GM12864 (cell line): ENCODE data around the gene IL15.

Experiments used
- DNase-seq: peaks from one replicate; pipeline ENCODE4 v3.0.0-alpha.2; 2011; ENCODE audit warnings: low read depth
- H3K4me3 ChIP-seq: 2 replicates; pipeline ENCODE4 v1.5.1; 2011; ENCODE audit warnings: mild to moderate bottlenecking, low read depth, low read length, control low read depth
- TF ChIP-seq, protein P1 (sequence below): IDR thresholded peaks from 2 replicates; pipeline ENCODE4 v1.5.1; 2011; ENCODE audit warnings: low read depth, mild to moderate bottlenecking, moderate library complexity, low read length, control low read depth, inconsistent platforms; ENCODE audit errors: missing control alignments

Gene IL15

DNA sequence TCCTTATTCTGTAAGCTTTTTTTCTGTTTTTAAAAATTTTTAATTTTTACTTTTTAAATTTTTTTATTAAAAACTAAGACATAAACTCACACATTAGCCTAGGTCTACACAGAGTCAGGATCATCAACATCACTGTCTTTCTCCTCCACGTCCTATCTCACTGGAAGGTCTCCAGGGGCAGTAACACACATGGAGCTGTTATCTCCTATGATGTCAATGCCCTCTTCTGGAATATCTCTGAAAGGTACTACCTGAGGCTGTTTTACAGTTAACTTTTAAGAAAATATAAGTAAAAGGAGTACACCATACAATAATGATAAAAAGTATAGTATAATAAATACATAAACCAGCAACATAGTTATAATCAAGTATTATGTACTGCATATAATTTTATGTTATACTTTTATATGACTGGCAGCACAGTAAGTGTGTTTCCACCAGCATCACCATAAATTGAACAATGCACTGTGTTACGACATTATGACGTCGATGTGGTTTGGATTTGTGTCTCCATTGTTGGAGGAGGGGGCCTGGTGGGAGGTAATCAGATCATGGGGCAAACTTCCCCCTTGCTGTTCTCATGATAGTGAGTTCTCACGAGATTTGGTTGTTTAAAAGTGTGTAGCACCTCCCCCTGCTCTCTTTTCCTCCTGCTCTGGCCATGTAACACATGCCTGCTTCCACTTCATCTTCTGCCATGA lies 21.3 kb downstream of the IL15 start:
- TF ChIP-seq, protein P1, sequence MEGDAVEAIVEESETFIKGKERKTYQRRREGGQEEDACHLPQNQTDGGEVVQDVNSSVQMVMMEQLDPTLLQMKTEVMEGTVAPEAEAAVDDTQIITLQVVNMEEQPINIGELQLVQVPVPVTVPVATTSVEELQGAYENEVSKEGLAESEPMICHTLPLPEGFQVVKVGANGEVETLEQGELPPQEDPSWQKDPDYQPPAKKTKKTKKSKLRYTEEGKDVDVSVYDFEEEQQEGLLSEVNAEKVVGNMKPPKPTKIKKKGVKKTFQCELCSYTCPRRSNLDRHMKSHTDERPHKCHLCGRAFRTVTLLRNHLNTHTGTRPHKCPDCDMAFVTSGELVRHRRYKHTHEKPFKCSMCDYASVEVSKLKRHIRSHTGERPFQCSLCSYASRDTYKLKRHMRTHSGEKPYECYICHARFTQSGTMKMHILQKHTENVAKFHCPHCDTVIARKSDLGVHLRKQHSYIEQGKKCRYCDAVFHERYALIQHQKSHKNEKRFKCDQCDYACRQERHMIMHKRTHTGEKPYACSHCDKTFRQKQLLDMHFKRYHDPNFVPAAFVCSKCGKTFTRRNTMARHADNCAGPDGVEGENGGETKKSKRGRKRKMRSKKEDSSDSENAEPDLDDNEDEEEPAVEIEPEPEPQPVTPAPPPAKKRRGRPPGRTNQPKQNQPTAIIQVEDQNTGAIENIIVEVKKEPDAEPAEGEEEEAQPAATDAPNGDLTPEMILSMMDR = no peak
- no peak overlapping the region for H3K4me3 ChIP-seq
- no peak for DNase-seq

DNA sequence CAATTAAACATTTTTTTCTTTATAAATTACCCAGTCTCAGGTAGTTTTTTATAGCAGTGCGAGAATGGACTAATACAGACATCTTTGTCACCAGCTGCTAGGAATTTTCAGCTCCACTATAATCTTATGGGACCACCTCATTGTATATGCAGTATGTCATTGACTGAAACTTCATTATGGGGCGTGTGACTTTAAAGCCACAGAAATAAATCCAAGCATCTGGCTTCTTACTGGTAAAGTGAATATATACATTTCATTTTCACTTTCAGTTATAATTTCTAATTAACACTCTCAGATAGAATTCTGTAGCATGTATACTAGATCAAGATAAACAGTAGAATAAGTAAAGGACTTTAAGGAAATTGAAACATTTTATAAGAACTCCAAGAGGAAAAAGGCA lies 21.9 kb downstream of the IL15 start:
- DNase-seq = no peak
- no peak overlapping the region for H3K4me3 ChIP-seq
- TF ChIP-seq, protein P1 = no peak

DNA sequence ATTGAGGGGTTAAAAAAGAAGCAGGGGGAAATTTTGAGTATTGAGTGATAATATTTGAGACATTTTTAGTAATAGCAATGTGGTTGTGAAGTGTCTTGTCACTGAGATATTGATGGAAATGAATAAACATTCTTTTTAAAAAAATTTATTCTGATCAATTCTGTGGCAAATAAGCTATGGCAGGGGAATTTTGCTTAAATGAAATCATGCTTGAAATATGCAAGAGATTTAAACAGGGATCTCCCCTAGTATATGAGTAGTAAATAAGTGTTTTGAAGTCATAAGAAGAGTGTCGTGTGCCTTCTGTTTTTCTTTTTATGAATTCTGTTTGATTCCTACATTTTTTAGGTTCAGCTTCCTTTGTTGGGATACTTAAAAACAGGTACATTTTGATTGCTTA lies 23.2 kb downstream of the IL15 start:
- TF ChIP-seq, protein P1 = no peak

DNA sequence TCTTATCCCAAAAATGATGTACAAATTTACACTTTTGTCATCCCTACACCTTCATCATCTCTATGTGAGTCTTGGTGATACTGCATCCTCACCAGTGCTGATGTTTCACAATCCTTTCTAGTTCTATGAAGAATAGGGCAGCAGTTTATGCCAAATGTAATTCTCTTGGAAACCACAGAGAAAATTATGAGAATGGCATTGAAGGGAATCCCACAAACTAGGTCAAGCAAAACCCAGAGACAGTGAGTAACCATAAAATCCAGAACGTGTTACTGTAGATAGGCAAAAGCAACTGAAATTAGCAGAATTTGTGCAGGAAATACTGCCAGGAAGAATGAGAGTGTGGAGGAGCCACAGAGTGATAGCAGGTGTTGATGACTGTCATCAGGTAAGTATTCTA lies 24.5 kb downstream of the IL15 start:
- DNase-seq = no peak
- TF ChIP-seq, protein P1 = no peak
- H3K4me3 ChIP-seq = no peak overlapping the region

More for the DNA sequence above, 23.2 kb downstream of the IL15 start:
- no peak overlapping the region for H3K4me3 ChIP-seq
- DNase-seq = no peak

DNA sequence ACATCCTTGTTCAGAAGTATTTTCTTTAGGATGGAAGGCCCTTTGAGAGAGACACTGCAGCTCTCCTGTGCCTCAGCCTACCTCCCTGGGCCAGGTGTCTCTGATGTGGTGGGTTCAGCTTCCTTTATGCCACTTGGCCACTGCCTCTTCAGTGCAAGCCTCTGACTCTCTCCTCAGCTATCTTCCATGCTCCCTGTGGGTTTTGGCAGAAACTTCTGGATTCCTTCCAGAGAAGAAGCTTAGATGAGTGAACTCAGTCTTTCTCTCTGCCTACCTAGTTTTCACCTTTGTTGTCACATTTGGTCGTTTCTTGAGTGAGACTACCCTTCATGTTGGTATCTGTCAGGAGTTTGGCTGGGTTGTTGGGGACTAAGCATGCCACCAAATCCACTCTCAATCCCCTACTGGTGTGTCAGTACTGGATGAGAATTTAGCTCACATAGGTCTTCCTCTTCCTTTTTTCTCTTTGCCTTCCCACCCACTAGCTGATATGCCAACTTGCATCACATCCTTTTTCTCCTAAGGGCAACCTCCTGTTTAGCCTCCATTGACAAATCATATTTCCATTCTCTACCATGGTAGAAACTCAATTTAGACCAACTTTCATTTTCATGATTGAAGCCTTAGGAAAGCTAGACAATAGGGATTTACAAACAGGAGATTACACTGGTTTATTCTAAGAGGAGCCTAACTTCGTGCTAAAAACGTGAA lies 32.0 kb downstream of the IL15 start:
- TF ChIP-seq, protein P1 = no peak
- no peak for DNase-seq
- no peak overlapping the region for H3K4me3 ChIP-seq

DNA sequence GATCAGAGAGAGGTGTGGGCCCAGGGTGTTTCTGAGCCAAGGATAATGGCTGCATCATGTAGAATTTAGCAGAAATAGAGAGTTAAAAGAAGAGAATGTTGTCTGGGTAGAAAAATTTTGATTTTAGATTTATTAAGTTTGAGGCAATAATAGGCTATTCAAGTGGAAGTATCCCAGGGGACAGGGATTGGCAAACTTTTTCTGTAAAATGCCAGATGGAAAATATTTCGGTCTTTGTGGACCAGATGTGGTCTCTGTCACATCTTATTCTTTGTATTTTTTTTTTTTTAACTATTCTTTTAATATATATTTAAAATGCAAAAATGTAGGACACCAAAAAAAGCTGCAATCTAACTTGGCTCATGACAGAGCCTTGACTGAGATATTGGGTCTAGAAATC lies 33.1 kb downstream of the IL15 start:
- no peak for DNase-seq
- no peak overlapping the region for H3K4me3 ChIP-seq
- TF ChIP-seq, protein P1 = no peak
